OCI-LY1 (cell line): ENCODE data around the gene PTPRN2.

Source experiments
- H2AFZ ChIP-seq: fragments of 200-600 bp; sonication (generic), shearing (Covaris generic); 2 replicates; pipeline ENCODE4 v1.6.0; 2014; ENCODE audit warnings: antibody characterized with exemption, mild to moderate bottlenecking, low read length
- H3F3A ChIP-seq: fragments of 200-600 bp; sonication (generic), shearing (Covaris generic); 2 replicates; pipeline ENCODE4 v1.6.0; 2014; ENCODE audit warnings: mild to moderate bottlenecking, antibody characterized with exemption, low read length, moderate library complexity; ENCODE audit not compliant: insufficient read depth
- H3K27ac ChIP-seq: fragments of 200-600 bp; sonication (generic); 2 replicates; pipeline ENCODE4 v1.5.1; 2014; ENCODE audit warnings: low read length, mixed run types, mild to moderate bottlenecking, low read depth; ENCODE audit not compliant: poor library complexity, severe bottlenecking
- H3K27me3 ChIP-seq: fragments of 200-600 bp; sonication (generic); 2 replicates; pipeline ENCODE4 v1.6.0; 2014; ENCODE audit warnings: antibody characterized with exemption, mild to moderate bottlenecking, low read length, moderate library complexity; ENCODE audit not compliant: insufficient read depth
- H3K36me3 ChIP-seq: fragments of 200-600 bp; sonication (generic); 2 replicates; pipeline ENCODE4 v1.6.1; 2014; ENCODE audit warnings: mild to moderate bottlenecking, antibody characterized with exemption, low read length, moderate library complexity, mixed read lengths; ENCODE audit not compliant: insufficient read depth
- H3K4me1 ChIP-seq: fragments of 200-600 bp; sonication (generic); 2 replicates; pipeline ENCODE4 v1.5.1; 2014; ENCODE audit warnings: mild to moderate bottlenecking, low read length, moderate library complexity; ENCODE audit not compliant: insufficient read depth, severe bottlenecking
- H3K4me2 ChIP-seq: fragments of 200-600 bp; sonication (generic), shearing (Covaris generic); 2 replicates; pipeline ENCODE4 v1.6.1; 2014; ENCODE audit warnings: low read length
- H3K4me3 ChIP-seq: fragments of 200-600 bp; sonication (generic); 2 replicates; pipeline ENCODE4 v1.5.1; 2014; ENCODE audit warnings: low read length, low read depth, mild to moderate bottlenecking, mixed read lengths; ENCODE audit not compliant: poor library complexity, severe bottlenecking
- H3K79me2 ChIP-seq: fragments of 200-600 bp; shearing (Covaris generic); 2 replicates; pipeline ENCODE4 v1.6.1; 2016; ENCODE audit warnings: mixed run types, low read length, mixed read lengths; ENCODE audit not compliant: insufficient read depth
- H3K9ac ChIP-seq: fragments of 200-600 bp; sonication (generic), shearing (Covaris generic); 2 replicates; pipeline ENCODE4 v1.6.1; 2014; ENCODE audit warnings: mild to moderate bottlenecking, low read length, mixed read lengths
- H3K9me2 ChIP-seq: fragments of 200-600 bp; sonication (generic), shearing (Covaris generic); 2 replicates; pipeline ENCODE4 v1.6.1; 2014; ENCODE audit warnings: low read depth, mild to moderate bottlenecking, low read length, mixed read lengths
- H3K9me3 ChIP-seq: fragments of 200-600 bp; shearing (Covaris generic); 2 replicates; pipeline ENCODE4 v1.6.1; 2014; ENCODE audit warnings: low read length, mixed read lengths
- H4K20me1 ChIP-seq: fragments of 200-600 bp; sonication (generic), shearing (Covaris generic); 2 replicates; pipeline ENCODE4 v1.6.0; 2016; ENCODE audit warnings: mild to moderate bottlenecking, low read length; ENCODE audit not compliant: insufficient read depth
- EZH2 ChIP-seq: fragments of 200-600 bp; sonication (generic), shearing (Covaris generic); IDR thresholded peaks from 2 replicates; pipeline ENCODE4 v1.8.0; 2017; ENCODE audit warnings: borderline replicate concordance, mixed run types, mild to moderate bottlenecking, antibody characterized with exemption, low read length, moderate library complexity, mixed read lengths
- TF ChIP-seq, protein P1 (sequence below): fragments of 200-600 bp; sonication (generic), shearing (Covaris generic); IDR thresholded peaks from 2 replicates; pipeline ENCODE4 v1.5.1; 2017; ENCODE audit warnings: mild to moderate bottlenecking, antibody characterized with exemption, low read length, moderate library complexity, mixed read lengths

The PTPRN2 gene

DNA sequence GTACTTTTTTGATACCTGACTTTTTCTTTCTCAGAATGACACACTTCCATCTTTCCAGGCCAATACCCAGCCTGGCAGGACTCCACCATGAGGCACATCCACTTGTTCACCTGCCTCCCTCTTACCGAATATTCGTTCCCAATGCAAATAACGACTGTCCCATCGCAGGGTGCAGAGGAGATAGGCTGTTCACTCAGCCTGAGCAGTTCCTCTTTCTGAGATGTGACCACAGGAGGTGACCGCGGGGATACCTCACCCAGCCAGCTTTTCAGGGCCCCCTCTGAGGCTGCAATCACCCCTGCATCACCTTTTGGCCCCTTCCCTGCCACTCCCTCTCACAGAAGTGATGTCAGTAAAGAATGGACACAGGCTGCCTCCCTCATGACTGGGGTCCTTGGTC, 28.3 kb downstream of the PTPRN2 start:
- Histone ChIP-seq H3F3A (no peaks in the 10 kb centered on the region), H3K4me2 (no peak overlapping the region), H3K27me3 (peaks cover 4% of the 10 kb centered on the region; the same call in 1 of the 2 replicates), H3K9ac (no peak overlapping the region), H3K4me1 (no peaks in the 10 kb centered on the region), H4K20me1 (no peaks in the 10 kb centered on the region), H3K36me3 (no peaks in the 10 kb centered on the region), H3K4me3 (no peak overlapping the region), H3K27ac (no peak overlapping the region), H2AFZ (no peak overlapping the region), H3K9me2 (no peaks in the 10 kb centered on the region), H3K9me3 (no peaks in the 10 kb centered on the region), H3K79me2 (no peaks in the 10 kb centered on the region)
- no peak for TF ChIP-seq EZH2

DNA sequence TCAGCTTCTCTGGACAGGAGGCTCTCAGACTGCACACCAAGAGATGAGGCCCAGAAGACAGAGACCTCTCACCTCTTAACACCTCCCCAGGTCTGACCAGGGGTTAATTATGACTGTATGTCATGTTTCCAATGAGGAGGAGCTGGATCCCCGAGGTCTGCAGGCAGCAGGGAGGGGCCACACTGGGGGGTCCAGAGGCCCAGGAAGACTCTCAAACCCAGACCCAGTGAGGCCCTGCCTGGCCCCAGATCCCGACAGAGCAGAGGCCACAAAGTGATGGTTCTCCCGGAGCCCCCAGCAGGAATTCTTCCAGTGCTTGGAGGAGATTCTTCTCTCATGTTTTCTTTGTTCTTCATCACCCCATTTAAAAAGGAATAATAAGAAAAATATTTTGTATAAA, 28.8 kb downstream of the PTPRN2 start:
- H4K20me1 ChIP-seq = no peaks in the 10 kb centered on the region
- no peak overlapping the region for H3K9ac ChIP-seq
- no peak for TF ChIP-seq EZH2
- TF ChIP-seq, protein P1, sequence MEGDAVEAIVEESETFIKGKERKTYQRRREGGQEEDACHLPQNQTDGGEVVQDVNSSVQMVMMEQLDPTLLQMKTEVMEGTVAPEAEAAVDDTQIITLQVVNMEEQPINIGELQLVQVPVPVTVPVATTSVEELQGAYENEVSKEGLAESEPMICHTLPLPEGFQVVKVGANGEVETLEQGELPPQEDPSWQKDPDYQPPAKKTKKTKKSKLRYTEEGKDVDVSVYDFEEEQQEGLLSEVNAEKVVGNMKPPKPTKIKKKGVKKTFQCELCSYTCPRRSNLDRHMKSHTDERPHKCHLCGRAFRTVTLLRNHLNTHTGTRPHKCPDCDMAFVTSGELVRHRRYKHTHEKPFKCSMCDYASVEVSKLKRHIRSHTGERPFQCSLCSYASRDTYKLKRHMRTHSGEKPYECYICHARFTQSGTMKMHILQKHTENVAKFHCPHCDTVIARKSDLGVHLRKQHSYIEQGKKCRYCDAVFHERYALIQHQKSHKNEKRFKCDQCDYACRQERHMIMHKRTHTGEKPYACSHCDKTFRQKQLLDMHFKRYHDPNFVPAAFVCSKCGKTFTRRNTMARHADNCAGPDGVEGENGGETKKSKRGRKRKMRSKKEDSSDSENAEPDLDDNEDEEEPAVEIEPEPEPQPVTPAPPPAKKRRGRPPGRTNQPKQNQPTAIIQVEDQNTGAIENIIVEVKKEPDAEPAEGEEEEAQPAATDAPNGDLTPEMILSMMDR = no peak

DNA sequence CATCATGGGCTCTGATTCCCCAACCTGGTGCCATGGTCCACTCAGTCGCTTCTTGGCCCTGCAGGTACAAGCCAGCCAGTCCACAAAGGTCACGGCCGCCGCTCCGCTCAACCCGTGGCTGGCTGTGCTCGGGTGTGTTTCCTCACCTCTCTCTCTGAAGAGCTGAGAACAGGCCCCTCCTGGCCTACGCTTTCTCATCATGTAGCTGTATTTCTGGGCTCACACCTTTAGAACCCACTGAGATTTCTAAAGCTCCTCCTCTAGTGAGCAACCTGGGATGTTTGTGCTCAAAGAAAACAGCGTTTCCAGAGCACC, 30.2 kb downstream of the PTPRN2 start:
- Histone ChIP-seq H3K27ac (no peak overlapping the region), H3K4me3 (no peak overlapping the region), H2AFZ (no peak overlapping the region), H3K4me1 (no peaks in the 10 kb centered on the region), H3K4me2 (no peak overlapping the region), H3K9me3 (no peaks in the 10 kb centered on the region), H3K79me2 (no peaks in the 10 kb centered on the region), H3K27me3 (peaks cover 4% of the 10 kb centered on the region; the same call in 1 of the 2 replicates), H4K20me1 (no peaks in the 10 kb centered on the region), H3K9ac (no peak overlapping the region), H3F3A (no peaks in the 10 kb centered on the region), H3K9me2 (no peaks in the 10 kb centered on the region), H3K36me3 (no peaks in the 10 kb centered on the region)
- TF ChIP-seq EZH2 = no peak
- TF ChIP-seq, protein P1 = no peak

More for the DNA sequence above, 28.8 kb downstream of the PTPRN2 start:
- no peaks in the 10 kb centered on the region for H3K9me2 ChIP-seq
- H3K27ac ChIP-seq = no peak overlapping the region
- H3F3A ChIP-seq = no peaks in the 10 kb centered on the region
- no peak overlapping the region for H2AFZ ChIP-seq
- H3K36me3 ChIP-seq = no peaks in the 10 kb centered on the region
- no peak overlapping the region for H3K4me2 ChIP-seq
- H3K4me3 ChIP-seq = no peak overlapping the region
- no peaks in the 10 kb centered on the region for H3K9me3 ChIP-seq
- no peaks in the 10 kb centered on the region for H3K4me1 ChIP-seq
- no peaks in the 10 kb centered on the region for H3K79me2 ChIP-seq
- peaks cover 4% of the 10 kb centered on the region; the same call in 1 of the 2 replicates for H3K27me3 ChIP-seq

DNA sequence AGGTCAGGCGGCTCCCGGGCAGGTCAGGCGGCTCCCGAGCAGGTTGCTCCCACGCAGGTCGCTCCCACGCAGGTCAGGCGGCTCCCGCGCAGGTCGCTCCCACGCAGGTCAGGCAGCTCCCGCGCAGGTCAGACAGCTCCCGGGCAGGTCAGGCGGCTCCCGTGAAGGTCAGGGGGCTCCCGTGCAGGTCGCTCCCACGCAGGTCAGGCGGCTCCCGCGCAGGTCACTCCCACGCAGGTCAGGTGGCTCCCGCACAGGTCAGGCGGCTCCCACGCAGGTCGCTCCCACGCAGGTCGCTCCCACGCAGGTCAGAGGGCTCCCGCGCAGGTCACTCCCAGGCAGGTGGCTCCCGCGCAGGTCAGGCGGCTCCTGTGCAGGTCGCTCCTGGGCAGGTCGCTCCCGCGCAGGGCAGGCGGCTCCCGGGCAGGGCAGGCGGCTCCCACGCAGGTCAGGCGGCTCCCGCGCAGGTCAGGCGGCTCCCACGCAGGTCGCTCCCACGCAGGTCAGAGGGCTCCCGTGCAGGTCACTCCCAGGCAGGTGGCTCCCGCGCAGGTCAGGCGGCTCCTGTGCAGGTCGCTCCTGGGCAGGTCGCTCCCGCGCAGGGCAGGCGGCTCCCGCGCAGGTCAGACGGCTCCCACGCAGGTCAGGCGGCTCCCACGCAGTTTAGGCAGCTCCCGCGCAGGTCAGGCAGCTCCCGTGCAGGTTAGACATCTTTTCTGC, 30.7 kb downstream of the PTPRN2 start:
- Histone ChIP-seq H3K9me3 (no peaks in the 10 kb centered on the region), H3K36me3 (no peaks in the 10 kb centered on the region)
- TF ChIP-seq EZH2 = no peak
- TF ChIP-seq, protein P1 = no peak

More for the DNA sequence above, 30.7 kb downstream of the PTPRN2 start:
- H3K4me1 ChIP-seq = no peaks in the 10 kb centered on the region
- H3K79me2 ChIP-seq = no peaks in the 10 kb centered on the region
- H3F3A ChIP-seq = no peaks in the 10 kb centered on the region
- no peak overlapping the region for H3K4me2 ChIP-seq
- no peaks in the 10 kb centered on the region for H4K20me1 ChIP-seq
- peaks cover 4% of the 10 kb centered on the region; the same call in 1 of the 2 replicates for H3K27me3 ChIP-seq
- H2AFZ ChIP-seq = no peak overlapping the region
- H3K27ac ChIP-seq = no peak overlapping the region
- no peak overlapping the region for H3K9ac ChIP-seq
- no peaks in the 10 kb centered on the region for H3K9me2 ChIP-seq
- H3K4me3 ChIP-seq = no peak overlapping the region
